Ecto neural progenitor cell (in vitro differentiated cells): Measurements from ENCODE around the gene SPATA13.
"Not testable (repeated sequence)": the region's sequence is repeated elsewhere in the genome, so short reads cannot be mapped to it uniquely, and the experiment has no call there.

Experiments used
- DNase-seq: peaks from one replicate; pipeline ENCODE4 v3.0.0-alpha.2; 2018; ENCODE audit warnings: low spot score

The SPATA13 gene

DNA sequence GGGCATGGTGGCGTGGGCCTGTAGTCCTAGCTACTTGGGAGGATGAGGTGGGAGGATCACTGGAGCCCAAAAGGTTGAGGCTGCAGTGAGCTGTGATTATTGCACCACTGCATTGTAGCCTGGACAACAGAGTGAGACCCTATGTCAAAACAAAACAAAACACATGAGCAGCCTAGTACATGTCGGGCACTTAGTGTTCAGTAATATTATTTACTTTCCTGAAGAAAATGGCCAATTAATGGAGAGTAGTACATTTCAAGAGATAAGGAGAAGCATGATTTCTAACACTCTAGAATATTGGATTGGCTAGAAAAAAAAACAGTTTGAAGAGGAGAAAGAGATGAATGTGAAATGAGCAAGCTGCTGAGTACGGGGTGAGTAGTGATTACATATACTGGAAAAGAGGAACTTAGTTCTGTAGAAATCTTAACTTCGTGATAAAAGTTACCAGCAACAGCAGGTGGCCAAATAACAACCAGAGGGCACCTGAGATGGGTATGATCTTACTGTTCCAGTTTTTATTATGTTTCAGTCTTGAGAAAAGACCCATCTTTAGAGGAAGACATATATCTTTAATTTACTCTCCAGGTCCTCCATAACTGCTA is 36.2 kb downstream of the SPATA13 start:
- no peak for DNase-seq

DNA sequence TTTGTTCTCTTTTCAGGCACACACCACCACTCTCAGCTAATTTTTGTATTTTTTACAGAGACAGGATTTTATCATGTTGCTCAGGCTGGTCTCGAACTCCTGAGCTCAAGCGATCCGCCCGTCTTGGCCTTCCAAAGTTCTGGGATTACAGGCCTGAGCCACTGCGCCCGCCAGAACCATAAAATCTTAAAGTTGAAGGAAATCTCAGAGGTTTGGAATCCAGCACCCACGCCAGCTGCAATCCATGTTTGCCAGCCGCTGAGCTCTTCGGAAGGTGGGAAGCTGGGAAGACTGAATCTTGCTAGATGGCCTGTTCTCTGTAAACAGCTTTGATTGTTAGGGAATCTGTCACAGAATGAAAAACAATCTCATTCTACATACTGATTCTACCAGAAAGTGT is 38.5 kb downstream of the SPATA13 start:
- DNase-seq: no peak

- DNase-seq: no peak
Measured at GRCh38 chr13:24202215-24202614, 41.7 kb downstream of the SPATA13 start.

GRCh38 chr13:24203273-24203672 is 42.8 kb downstream of the SPATA13 start:
- DNase-seq: no peak

DNA sequence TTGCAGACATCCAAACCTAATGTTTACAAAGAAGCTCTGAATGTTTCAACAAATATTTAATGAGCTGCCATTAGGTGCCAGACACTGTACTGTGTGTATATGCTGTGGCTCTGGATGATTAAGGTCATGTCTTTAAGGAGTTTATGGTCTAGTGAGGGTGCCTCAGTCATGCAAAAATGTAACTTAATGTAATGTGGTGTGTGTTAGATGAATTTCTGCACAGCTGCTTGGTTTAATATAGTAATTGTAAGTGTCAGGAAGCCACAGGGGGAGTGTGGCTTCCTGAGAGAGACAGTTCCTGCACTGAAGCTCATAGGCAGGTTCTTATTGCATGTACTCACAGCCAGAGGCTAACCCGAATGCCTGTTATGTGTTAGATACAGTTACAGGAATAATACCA is 43.3 kb downstream of the SPATA13 start:
- DNase-seq: no peak

DNA sequence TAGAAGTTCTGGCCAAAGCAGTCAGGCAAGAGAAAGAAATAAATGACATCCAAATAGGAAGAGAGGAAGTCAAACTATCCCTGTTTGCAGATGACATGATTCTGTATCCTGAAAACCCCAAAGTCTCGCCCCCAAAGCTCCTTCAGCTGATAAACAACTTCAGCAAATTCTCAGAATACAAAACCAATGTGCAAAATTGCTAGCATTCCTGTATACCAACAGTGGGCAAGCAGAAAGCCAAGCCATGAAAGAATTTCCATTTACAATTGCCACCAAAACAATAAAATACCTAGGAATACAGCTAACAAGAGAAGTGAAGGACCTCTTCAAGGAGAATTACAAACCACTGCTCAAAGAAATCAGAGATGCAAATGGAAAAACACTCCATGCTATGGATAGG is 44.6 kb downstream of the SPATA13 start:
- DNase-seq: not testable (repeated sequence)

GRCh38 chr13:24207841-24208667 is 47.5 kb downstream of the SPATA13 start:
- no peak for DNase-seq

DNA sequence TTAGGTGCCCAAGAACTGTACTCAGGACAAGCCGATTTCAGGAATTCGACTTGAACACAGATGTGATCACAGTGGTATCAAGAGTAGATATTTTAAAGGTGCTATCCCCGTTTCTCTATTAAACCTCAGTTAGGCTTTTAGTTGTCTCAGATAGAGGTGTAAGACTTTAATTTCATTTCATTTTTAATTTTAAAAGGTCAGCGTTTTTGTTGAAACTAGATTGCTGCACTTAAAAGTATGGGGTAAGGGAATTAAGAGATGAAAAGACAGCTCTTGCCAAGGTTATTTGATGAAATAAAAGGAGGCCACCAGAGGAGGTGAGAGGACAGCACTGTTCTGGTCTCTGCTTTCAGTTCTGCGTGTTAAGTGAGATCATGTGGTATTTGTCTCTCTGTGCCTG is 48.6 kb downstream of the SPATA13 start:
- DNase-seq: no peak

GRCh38 chr13:24212254-24212653 is 51.7 kb downstream of the SPATA13 start:
- no peak for DNase-seq

- no peak for DNase-seq
Measured at GRCh38 chr13:24212674-24213073, 52.2 kb downstream of the SPATA13 start.

DNA sequence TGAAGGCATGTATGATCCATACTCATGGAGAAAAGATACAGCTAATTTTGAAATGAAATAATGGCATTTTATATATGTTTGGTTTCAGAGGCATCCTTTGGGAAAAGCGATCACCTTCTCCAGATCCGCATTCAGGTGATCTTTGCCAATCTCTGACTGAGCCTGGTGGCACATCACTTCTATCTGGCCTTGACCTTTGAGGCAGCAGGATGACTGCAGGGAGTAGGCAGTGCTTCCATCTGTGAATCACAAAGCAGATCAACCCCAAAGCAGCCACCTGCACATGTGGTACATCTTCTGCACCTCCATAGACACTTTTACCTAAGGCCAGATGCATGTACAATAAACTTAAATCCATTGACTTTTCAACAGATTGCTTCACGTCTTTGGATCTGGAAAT is 53.4 kb downstream of the SPATA13 start:
- DNase-seq: no peak

DNA sequence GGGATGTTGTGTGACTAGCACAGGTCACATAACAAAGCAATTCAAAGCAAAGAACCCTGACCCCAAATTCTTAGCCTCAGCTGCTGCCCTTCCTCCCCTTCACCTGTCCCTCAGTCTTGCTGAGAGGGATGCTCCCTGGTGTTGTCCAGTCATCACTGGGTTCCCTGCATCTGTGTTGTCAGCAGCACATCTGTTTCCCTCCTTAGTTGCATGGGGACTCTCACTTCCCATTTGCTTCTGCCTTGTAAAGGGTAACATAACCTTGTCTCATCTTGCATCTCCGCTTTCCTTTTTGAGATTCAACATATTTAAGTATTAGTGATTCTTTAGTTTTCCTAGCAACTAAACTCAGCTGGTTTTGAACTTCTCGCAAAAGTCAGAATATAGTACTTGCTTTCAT is 54.0 kb downstream of the SPATA13 start:
- DNase-seq: no peak

GRCh38 chr13:24215126-24215525 is 54.6 kb downstream of the SPATA13 start:
- DNase-seq: no peak

- no peak for DNase-seq
Measured at GRCh38 chr13:24215732-24216131, 55.2 kb downstream of the SPATA13 start.

GRCh38 chr13:24216176-24216575 is 55.7 kb downstream of the SPATA13 start:
- DNase-seq: no peak

GRCh38 chr13:24216779-24217178 is 56.3 kb downstream of the SPATA13 start:
- DNase-seq: not testable (repeated sequence)

DNA sequence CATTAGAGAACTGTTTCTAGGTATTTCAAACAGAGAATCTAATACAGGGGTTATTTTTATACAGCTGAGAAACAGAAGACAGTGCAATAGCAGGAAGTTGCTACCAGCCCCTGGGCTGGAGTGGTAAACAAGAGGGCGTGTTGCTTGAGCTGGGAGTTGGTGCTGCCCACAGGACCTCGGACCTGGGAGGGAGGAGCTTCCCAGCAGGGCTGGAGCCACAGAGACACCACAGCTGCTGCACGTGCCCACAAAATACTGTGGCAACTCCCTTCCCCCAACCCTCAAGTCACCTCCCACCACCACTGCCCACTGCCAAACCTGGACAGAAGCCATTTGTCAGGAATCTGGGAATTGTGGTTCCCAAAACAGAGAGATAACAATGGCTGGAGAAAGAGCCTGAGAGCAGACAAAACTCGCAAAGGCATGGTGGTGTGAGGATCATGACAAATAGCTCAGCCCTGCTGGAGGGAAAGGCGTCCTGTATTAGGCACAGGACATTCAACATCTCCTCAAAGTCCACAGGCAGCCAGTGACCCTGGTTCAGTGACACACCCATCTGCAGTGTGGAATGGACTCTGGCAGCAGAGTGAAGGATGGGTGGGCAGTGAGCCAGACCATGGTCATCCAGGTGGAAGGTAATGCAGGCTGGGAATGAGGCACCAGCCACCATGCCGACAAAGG is 57.2 kb downstream of the SPATA13 start:
- DNase-seq: no peak

GRCh38 chr13:24218338-24218737 is 57.8 kb downstream of the SPATA13 start:
- no peak for DNase-seq

DNA sequence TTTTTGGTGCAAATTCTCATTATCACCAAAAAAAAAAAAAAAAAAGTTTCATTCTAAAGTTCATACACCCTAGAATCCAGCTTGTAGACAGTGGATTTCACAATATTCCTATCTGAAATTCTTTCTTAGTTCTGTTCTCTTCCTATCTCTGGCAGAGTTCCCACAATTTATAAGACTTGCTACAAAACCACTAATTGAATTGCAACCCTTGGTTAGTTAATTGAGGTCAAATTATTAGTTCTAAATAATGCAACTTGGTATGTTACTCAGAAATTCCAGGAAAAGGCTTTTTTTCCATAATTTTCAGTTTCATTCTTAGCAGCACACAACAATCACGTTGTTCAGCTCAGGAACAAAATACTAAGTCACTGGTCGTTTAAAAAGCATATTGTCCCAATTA is 58.5 kb downstream of the SPATA13 start:
- no peak for DNase-seq

GRCh38 chr13:24220086-24220703 is 59.7 kb downstream of the SPATA13 start:
- DNase-seq: no peak

GRCh38 chr13:24221007-24221406 is 60.5 kb downstream of the SPATA13 start:
- no peak for DNase-seq

GRCh38 chr13:24222756-24223155 is 62.2 kb downstream of the SPATA13 start:
- DNase-seq: no peak
